Measurements from ENCODE around the gene ATF7.

The ATF7 gene

DNA sequence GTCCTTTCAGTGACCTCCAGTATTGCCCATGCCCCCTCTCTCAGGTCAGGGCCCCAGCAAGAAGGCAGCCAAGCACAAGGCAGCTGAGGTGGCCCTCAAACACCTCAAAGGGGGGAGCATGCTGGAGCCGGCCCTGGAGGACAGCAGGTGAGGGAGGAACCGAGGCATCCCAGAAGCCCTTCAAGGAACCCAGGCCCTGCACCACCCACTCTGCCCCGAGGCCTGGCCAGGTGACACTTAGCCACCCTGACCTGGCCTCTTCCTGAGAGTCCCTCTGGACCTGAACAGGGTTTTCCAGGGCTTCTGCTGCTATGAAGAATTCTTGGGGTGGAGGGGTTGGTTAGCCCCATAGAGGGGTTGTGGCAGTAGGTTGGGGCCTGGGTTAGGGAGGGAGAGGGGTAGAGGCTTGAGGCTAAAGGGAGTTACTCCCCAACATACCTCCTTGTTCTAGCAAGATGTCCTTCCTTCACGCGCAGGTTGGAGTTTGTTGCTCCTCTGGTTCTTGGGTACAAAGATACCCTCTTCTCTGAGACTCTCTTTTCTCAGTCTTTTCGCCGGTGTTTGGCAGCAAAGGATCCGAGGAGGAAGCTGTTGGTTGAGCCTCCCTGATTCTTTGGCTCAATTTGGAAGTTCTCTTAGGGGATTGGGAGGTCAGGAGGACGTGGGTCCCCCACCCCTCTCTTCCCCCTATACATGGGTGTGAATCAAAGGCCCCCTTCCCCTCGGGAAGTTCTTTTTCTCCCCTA is 123.0 kb downstream of the ATF7 start:
- no peak overlapping the region for H3K4me3 ChIP-seq (ENCODE audit: low read length)
- no peak for TF ChIP-seq CTCF (IDR thresholded peaks at IDR 0.05; ENCODE audit: insufficient read depth, low read depth, low read length, missing control alignments)

DNA sequence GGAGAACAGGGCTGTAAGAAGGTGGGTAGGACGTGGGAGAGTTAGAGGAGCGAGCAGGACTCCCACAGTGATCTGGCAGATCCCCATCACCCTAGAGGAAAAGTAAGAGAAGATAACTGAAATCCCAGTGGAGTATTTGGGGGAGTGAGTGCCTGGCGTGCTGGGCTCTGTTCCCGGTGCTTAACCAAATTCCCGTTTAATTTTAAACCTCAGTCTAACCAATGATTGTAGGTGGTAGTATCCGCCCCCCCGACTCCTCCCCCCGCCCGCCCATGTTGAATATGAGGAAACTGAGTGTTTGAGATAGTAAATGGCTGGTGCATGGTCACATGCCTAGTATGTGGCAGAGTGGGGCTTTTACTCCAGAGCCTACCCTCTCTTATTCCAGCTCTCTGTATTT is 123.9 kb downstream of the ATF7 start:
- no peak for TF ChIP-seq CTCF (IDR thresholded peaks at IDR 0.05; ENCODE audit: insufficient read depth, low read depth, low read length, missing control alignments)
- no peak for DNase-seq (ENCODE audit: low read depth)
- peak overlapping the region; percentile 73 for H3K4me3 ChIP-seq (ENCODE audit: low read length)

More for the DNA sequence above, 123.0 kb downstream of the ATF7 start:
- DNase-seq (ENCODE audit: low read depth), result no peak

GRCh38 chr12:53501615-53502181 is 124.5 kb downstream of the ATF7 start:
- peak overlapping the region; percentile 73 for H3K4me3 ChIP-seq (ENCODE audit: low read length)
- DNase-seq (ENCODE audit: low read depth), result no peak
- TF ChIP-seq CTCF (IDR thresholded peaks at IDR 0.05; ENCODE audit: insufficient read depth, low read depth, low read length, missing control alignments), result no peak

- no peak for TF ChIP-seq CTCF (IDR thresholded peaks at IDR 0.05; ENCODE audit: insufficient read depth, low read depth, low read length, missing control alignments)
- H3K4me3 ChIP-seq (ENCODE audit: low read length), result peak within 1 kb of the TSS; percentile 73
- DNase-seq (ENCODE audit: low read depth), result peak; percentile 99
Observed at GRCh38 chr12:53500776-53501614, 125.2 kb downstream of the ATF7 start, which contains the start of gene TARBP2. TSS of gene TARBP2 (plus strand) at chr12:53501283. CDS start at chr12:53501409, 126 bp downstream.

DNA sequence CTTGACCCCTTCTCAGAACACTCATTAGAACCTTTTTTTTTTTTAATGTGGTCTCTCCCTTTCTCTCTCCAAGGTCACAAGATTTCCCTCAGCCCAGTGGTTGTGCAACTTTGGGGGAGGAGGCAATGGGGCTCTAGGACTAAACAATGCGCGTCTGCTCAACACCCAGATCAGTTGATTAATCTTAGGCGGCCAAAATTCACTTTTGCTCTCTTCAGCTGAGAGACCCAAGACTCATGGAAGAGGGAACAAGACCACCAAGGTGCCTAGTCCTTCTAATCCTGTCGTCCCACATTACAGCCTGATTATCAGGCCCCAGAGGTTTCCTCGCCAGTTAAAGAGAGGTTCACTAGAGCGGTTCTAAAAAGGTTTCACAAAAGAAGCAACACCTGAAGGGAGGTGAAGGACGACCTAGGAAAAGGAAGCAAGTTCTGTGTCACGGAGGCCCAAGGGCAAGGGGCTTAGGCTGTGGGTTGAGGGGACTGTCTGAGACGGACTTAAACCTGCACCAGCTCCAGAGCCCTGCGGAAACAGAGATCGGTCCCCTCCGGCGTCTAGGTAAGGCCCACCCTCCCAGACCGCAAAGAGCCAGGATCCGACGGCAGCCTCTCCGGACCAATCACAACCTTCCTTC is 125.9 kb downstream of the ATF7 start:
- peak overlapping the region; percentile 73 for H3K4me3 ChIP-seq (ENCODE audit: low read length)
- TF ChIP-seq CTCF (IDR thresholded peaks at IDR 0.05; ENCODE audit: insufficient read depth, low read depth, low read length, missing control alignments), result no peak
- DNase-seq (ENCODE audit: low read depth), result peak; percentile 61

DNA sequence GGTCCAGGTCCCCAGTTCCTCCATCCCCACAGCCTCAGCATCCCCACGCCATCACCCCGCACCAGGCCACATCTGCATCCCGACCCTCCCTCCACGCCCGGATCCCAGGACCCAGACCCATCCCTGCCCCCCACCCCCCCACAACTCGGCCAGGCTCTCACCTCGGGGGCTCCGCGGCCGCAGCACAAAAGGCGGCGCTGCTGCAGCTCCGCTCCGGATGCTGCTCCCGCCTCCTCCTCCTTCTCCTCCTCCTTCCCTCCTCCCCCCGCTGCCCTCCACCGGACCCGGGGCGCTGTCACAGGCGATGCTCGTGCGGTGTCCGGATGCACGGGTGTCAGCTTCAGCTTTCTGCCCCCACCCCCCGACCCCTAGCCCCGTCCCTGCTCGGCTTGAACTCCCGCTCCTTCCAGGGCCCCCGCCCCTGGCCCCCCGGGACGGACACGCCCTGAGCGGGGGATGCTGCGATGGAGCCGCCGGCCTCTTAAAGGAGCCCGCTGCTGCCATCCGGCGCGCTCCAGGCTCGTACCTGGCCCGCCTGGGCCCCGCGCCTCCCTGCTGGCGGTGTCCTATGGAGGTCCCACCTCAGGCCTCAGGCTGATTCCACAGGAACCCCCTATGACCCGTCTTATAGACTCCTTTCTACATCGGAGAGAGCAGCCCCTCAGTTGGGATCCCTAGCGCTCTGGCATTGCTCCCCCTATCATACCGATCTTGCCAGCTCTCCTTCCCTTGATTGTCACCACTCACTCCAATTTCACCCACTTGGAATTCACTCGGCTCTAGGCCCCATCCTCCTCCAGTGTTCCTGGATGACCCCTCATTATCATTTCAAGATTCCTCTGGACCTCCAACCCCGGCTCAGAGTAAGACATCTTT is 126.7 kb downstream of the ATF7 start, which contains the start of gene MAP3K12:
MAP3K12 (minus strand) TSS at position 193 of the 876 bp plus-strand sequence. CDS start 12,067 bp downstream, outside the sequence.
- peak within 1 kb of the TSS; percentile 73 for H3K4me3 ChIP-seq (ENCODE audit: low read length)
- no peak for TF ChIP-seq CTCF (IDR thresholded peaks at IDR 0.05; ENCODE audit: insufficient read depth, low read depth, low read length, missing control alignments)
- DNase-seq (ENCODE audit: low read depth), result peak; percentile 51
